Measurements from ENCODE around the gene ZBTB8A.

- TF ChIP-seq YY1 (IDR thresholded peaks at IDR 0.05; ENCODE audit: low read depth, low read length): no peak
- no peak for TF ChIP-seq FOSL1 (IDR thresholded peaks at IDR 0.05; ENCODE audit: insufficient read depth, low read depth, low read length)
- TF ChIP-seq ATF2 (IDR thresholded peaks at IDR 0.05; ENCODE audit: low read length): no peak
- TF ChIP-seq CTCF (IDR thresholded peaks at IDR 0.05; ENCODE audit: control extremely low read depth in 1 of 3, insufficient read depth in 1 of 3, low read depth in 1 of 3, low read length in 3 of 3): no peak
- TF ChIP-seq RAD21 (IDR thresholded peaks at IDR 0.05 in 1 of 2, conservative IDR thresholded peaks at IDR 0.05 in 1 of 2; ENCODE audit: low read depth in 2 of 2, low read length in 2 of 2): no peak
- TF ChIP-seq POLR2A (IDR thresholded peaks at IDR 0.05; ENCODE audit: control extremely low read depth in 1 of 2, low read depth in 2 of 2, low read length in 2 of 2): no peak
- TF ChIP-seq, protein P1, sequence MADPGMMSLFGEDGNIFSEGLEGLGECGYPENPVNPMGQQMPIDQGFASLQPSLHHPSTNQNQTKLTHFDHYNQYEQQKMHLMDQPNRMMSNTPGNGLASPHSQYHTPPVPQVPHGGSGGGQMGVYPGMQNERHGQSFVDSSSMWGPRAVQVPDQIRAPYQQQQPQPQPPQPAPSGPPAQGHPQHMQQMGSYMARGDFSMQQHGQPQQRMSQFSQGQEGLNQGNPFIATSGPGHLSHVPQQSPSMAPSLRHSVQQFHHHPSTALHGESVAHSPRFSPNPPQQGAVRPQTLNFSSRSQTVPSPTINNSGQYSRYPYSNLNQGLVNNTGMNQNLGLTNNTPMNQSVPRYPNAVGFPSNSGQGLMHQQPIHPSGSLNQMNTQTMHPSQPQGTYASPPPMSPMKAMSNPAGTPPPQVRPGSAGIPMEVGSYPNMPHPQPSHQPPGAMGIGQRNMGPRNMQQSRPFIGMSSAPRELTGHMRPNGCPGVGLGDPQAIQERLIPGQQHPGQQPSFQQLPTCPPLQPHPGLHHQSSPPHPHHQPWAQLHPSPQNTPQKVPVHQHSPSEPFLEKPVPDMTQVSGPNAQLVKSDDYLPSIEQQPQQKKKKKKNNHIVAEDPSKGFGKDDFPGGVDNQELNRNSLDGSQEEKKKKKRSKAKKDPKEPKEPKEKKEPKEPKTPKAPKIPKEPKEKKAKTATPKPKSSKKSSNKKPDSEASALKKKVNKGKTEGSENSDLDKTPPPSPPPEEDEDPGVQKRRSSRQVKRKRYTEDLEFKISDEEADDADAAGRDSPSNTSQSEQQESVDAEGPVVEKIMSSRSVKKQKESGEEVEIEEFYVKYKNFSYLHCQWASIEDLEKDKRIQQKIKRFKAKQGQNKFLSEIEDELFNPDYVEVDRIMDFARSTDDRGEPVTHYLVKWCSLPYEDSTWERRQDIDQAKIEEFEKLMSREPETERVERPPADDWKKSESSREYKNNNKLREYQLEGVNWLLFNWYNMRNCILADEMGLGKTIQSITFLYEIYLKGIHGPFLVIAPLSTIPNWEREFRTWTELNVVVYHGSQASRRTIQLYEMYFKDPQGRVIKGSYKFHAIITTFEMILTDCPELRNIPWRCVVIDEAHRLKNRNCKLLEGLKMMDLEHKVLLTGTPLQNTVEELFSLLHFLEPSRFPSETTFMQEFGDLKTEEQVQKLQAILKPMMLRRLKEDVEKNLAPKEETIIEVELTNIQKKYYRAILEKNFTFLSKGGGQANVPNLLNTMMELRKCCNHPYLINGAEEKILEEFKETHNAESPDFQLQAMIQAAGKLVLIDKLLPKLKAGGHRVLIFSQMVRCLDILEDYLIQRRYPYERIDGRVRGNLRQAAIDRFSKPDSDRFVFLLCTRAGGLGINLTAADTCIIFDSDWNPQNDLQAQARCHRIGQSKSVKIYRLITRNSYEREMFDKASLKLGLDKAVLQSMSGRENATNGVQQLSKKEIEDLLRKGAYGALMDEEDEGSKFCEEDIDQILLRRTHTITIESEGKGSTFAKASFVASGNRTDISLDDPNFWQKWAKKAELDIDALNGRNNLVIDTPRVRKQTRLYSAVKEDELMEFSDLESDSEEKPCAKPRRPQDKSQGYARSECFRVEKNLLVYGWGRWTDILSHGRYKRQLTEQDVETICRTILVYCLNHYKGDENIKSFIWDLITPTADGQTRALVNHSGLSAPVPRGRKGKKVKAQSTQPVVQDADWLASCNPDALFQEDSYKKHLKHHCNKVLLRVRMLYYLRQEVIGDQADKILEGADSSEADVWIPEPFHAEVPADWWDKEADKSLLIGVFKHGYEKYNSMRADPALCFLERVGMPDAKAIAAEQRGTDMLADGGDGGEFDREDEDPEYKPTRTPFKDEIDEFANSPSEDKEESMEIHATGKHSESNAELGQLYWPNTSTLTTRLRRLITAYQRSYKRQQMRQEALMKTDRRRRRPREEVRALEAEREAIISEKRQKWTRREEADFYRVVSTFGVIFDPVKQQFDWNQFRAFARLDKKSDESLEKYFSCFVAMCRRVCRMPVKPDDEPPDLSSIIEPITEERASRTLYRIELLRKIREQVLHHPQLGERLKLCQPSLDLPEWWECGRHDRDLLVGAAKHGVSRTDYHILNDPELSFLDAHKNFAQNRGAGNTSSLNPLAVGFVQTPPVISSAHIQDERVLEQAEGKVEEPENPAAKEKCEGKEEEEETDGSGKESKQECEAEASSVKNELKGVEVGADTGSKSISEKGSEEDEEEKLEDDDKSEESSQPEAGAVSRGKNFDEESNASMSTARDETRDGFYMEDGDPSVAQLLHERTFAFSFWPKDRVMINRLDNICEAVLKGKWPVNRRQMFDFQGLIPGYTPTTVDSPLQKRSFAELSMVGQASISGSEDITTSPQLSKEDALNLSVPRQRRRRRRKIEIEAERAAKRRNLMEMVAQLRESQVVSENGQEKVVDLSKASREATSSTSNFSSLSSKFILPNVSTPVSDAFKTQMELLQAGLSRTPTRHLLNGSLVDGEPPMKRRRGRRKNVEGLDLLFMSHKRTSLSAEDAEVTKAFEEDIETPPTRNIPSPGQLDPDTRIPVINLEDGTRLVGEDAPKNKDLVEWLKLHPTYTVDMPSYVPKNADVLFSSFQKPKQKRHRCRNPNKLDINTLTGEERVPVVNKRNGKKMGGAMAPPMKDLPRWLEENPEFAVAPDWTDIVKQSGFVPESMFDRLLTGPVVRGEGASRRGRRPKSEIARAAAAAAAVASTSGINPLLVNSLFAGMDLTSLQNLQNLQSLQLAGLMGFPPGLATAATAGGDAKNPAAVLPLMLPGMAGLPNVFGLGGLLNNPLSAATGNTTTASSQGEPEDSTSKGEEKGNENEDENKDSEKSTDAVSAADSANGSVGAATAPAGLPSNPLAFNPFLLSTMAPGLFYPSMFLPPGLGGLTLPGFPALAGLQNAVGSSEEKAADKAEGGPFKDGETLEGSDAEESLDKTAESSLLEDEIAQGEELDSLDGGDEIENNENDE (IDR thresholded peaks at IDR 0.05; ENCODE audit: insufficient replicate concordance, low read length): no peak
- no peak for TF ChIP-seq CHD2 (IDR thresholded peaks at IDR 0.05; ENCODE audit: low read length)
- TF ChIP-seq KDM5A (IDR thresholded peaks at IDR 0.05; ENCODE audit: low read length): no peak
- TF ChIP-seq, protein P2, sequence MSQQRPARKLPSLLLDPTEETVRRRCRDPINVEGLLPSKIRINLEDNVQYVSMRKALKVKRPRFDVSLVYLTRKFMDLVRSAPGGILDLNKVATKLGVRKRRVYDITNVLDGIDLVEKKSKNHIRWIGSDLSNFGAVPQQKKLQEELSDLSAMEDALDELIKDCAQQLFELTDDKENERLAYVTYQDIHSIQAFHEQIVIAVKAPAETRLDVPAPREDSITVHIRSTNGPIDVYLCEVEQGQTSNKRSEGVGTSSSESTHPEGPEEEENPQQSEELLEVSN (IDR thresholded peaks at IDR 0.05): no peak
- no peak for TF ChIP-seq EZH2 (IDR thresholded peaks at IDR 0.05; ENCODE audit: low read depth, low read length, severe bottlenecking)
- TF ChIP-seq TBP (IDR thresholded peaks at IDR 0.05; ENCODE audit: low read depth, low read length): no peak
- TF ChIP-seq HDAC2 (IDR thresholded peaks at IDR 0.05; ENCODE audit: borderline replicate concordance in 1 of 2, low read depth in 2 of 2, low read length in 2 of 2): no peak
- no peak for TF ChIP-seq CHD1 (IDR thresholded peaks at IDR 0.05; ENCODE audit: low read depth, low read length)
Observed at GRCh38 chr1:32611859-32612188, 72.6 kb downstream of the ZBTB8A start.
